NCI-H2081 (cell line): ENCODE results near the gene CLDN4.
A peak's percentile ranks its signal among the peaks of the same experiment; 100 is the strongest.
"Not testable (repeated sequence)": the region's sequence is repeated elsewhere in the genome, so short reads cannot be mapped to it uniquely, and the experiment has no call there.

Experiments used
- DNase-seq, 2 experiments: peaks; one replicate each; lab custom pipeline; 2025; lab: John Stamatoyannopoulos, UW

Gene CLDN4

GRCh38 chr7:73823873-73824592 is 6.8 kb upstream of the CLDN4 start:
- no peak for DNase-seq

DNA sequence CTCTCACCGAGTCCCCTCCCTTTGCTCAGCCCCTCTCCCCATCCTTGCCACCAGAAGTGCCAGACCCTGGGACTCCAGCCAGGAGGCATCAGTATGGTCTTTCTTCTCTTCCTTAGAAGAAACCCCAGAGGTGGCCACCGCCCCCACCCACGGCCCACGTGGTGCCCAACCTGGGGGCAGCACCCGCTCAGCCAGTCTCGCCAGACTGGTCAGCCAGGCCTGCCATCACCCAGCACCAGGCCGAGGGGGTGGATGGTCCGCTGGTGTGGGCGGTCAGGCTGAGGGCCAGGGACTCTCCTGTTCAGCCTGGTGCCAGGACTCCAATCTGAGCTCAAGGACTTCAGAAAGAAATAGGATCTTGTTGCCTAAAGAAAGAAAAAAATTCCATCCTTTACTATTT is 5.8 kb upstream of the CLDN4 start:
- no peak for DNase-seq

- DNase-seq = peak; percentile 97 to 98
Observed at GRCh38 chr7:73827567-73828106, 3.2 kb upstream of the CLDN4 start.

DNA sequence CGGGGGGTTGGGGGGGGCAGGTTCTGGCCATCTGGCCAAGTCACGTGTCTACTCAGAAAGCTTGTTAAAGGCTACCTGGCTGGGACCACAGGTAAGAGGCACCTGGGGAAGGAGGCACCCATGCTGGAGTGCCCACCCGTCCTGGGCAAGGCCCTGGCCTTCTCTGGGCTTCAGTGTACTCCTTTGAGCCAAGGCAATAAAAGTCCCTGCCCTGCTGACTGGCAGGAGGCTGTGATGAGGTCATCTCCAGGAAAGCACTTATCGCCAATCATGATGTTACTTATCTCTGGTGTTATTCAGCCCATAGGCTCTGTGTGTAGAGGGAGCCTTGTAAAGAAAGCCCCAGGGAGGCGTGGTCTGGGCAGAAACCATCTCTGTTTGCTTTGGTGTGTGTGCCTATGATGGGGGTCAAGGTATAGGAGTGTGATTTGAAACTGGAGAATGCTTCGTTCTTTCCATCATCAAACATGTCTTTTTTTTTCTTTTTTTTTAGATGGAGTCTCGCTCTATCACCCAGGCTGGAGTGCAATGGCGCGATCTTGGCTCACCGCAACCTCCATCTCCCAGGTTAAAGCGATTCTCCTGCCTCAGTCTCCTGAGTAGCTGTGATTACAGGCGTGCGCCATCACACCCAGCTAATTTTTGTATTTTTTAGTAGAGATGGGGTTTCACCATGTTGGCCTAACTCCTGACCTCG is 2.5 kb upstream of the CLDN4 start:
- DNase-seq = peak in 1 of 2 experiments; percentile 96

- no peak for DNase-seq
Observed at GRCh38 chr7:73828972-73829371, 1.8 kb upstream of the CLDN4 start.

DNA sequence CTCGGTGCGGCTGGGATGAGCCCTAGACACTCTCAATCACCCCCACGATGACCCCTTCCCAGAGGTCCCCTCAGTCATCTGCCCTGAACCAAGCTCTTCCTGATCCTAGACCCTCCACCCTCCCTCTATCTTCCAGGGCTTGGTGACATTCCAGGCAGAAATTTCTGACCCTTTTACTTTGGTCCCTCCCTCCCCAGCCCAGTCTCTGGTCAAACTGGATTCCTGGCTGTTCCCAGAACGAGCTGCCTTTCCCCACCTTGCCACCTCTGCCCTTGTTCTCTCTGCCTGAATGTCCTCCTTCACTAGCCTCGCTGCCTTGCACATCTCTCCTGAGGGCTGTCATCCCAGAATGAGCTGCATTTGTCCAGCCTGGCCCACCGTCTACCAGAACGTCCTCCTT is 1.3 kb upstream of the CLDN4 start:
- no peak for DNase-seq

DNA sequence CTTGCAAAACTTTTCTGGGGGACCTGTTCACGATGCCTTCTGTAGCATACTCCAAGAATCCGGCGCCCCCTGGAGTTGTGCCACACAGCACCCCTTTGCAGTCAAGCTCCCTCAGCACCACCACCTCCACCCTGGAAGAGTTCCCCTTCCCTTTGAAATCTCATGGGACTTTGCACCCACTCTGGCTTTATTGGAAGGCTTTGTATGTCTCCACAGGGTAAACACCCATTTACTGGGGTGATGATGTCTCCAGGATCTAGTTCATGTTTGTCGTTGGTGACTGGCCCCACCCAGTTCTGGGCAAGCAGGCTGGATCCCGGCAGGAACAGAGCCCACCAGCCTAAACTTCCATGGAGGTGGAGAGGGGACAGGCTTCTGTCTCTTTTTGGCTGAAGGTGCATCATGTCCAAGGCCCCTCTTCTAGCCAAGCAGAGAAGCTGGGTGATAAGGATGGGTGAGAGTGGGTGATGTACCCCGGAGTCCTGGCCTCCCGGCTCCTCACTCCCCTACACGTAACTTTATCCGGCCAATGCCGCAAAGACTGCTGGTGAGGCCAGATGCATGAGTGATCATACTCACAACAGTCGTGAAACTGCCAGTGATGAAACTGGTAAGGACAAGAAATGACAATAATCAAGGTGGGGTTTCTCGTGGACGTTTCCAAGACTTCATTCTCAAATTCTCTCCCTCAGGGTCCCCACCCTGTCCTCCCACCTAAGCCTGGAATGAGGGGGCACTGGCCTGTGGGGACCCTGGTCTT is 695 bp upstream of the CLDN4 start:
- no peak for DNase-seq

GRCh38 chr7:73831584-73831833 is 713 bp downstream of the CLDN4 start:
- no peak for DNase-seq

DNA sequence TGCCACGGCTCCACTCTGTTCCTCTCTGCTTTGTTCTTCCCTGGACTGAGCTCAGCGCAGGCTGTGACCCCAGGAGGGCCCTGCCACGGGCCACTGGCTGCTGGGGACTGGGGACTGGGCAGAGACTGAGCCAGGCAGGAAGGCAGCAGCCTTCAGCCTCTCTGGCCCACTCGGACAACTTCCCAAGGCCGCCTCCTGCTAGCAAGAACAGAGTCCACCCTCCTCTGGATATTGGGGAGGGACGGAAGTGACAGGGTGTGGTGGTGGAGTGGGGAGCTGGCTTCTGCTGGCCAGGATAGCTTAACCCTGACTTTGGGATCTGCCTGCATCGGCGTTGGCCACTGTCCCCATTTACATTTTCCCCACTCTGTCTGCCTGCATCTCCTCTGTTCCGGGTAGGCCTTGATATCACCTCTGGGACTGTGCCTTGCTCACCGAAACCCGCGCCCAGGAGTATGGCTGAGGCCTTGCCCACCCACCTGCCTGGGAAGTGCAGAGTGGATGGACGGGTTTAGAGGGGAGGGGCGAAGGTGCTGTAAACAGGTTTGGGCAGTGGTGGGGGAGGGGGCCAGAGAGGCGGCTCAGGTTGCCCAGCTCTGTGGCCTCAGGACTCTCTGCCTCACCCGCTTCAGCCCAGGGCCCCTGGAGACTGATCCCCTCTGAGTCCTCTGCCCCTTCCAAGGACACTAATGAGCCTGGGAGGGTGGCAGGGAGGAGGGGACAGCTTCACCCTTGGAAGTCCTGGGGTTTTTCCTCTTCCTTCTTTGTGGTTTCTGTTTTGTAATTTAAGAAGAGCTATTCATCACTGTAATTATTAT is 1.2 kb downstream of the CLDN4 start:
- DNase-seq = peak; percentile 64 to 65

GRCh38 chr7:73832806-73833205 is 2.0 kb downstream of the CLDN4 start:
- no peak for DNase-seq

GRCh38 chr7:73833251-73833919 is 2.6 kb downstream of the CLDN4 start:
- DNase-seq = no peak

DNA sequence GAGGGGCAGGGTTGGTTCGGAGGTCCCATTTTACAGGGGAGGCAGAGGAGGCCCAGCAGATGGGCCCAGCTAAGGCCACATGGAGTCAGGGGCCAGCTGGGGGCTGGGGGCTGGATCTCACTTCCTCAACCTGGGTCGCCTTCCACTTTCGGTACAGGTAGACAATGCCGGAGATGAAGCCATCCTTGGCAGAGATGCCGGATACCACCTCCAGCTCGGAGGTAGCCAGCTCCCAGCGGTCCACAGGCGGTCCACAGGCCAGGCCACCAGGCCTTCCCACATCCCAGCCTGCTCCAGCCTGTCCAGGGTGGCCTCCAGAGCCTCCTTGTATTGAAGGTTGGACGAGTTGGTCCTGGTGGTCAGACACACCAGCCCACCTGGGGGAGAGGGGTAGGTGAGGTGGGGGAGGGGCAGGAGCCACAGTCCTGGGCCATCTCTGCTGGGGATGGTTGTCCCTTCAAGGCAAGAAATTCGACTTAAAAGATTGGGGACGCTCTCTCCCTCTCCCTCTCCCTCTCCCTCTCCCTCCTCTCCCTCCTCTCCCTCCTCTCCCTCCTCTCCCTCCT is 3.9 kb downstream of the CLDN4 start:
- no peak for DNase-seq

- DNase-seq = not testable (repeated sequence)
Observed at GRCh38 chr7:73837167-73837566, 6.4 kb downstream of the CLDN4 start.

DNA sequence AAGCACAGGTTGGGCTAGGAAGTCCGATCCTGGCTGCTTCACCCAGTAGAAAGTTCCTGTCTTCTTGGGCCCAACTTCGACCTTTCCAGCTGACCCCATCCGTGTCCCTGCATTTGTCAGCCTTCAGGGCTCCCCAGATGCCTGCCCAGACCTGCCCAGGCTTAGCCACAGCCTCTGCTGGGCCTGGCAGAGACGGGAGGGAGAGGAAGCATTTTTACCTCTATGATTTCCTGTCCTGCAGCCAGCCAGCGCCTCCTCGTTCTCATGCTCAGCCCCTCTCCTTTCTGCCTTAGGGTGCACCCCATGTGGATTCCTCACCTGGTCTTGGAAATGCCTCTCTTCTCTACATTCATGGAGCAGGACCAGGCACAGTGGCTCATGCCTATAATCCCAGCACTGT is 7.8 kb downstream of the CLDN4 start:
- DNase-seq = no peak

GRCh38 chr7:73839290-73839689 is 8.5 kb downstream of the CLDN4 start:
- DNase-seq = no peak

- DNase-seq = no peak
Observed at GRCh38 chr7:73839743-73840714, 9.2 kb downstream of the CLDN4 start.

GRCh38 chr7:73840715-73841379 is 10.1 kb downstream of the CLDN4 start:
- DNase-seq = no peak

- no peak for DNase-seq
Observed at GRCh38 chr7:73841689-73842066, 10.9 kb downstream of the CLDN4 start.
